Fibroblast of lung (primary cell): ENCODE measurements around the gene CYP19A1. TPM values are rescaled to one million over a fixed set of nuclear protein-coding genes. Genes with fewer than 3 reads are reported as not detected.

Experiments
- DNase-seq, 2 donors: peaks; one replicate each; pipeline versions ENCODE4 v3.0.0 to v3.0.0-alpha.2; 2010; ENCODE audit warnings: low read depth in 2 of 2
- H2AFZ ChIP-seq: 2 replicates; pipeline ENCODE4 v1.5.1; 2012; ENCODE audit warnings: low read length, control low read depth, inconsistent platforms
- H3K27ac ChIP-seq: 2 replicates; pipeline ENCODE4 v1.5.1; 2011; ENCODE audit warnings: low read length, control low read depth; ENCODE audit not compliant: insufficient read depth
- H3K27me3 ChIP-seq: 2 replicates; pipeline ENCODE4 v1.5.1; 2011; ENCODE audit warnings: mild to moderate bottlenecking, low read length; ENCODE audit not compliant: control insufficient read depth, insufficient read depth
- H3K36me3 ChIP-seq: 2 replicates; pipeline ENCODE4 v1.5.1; 2011; ENCODE audit warnings: low read length; ENCODE audit not compliant: control insufficient read depth, insufficient read depth
- H3K4me1 ChIP-seq: 2 replicates; pipeline ENCODE4 v1.5.1; 2011; ENCODE audit warnings: low read length; ENCODE audit not compliant: control insufficient read depth, insufficient read depth; ENCODE audit errors: extremely low read depth
- H3K4me2 ChIP-seq: 2 replicates; pipeline ENCODE4 v1.5.1; 2011; ENCODE audit warnings: low read length, control low read depth; ENCODE audit not compliant: insufficient read depth; ENCODE audit errors: extremely low read depth
- H3K4me3 ChIP-seq, 4 experiments: fragments of 200-600 bp in 1 of 4; sonication (generic) in 1 of 4; replicated peaks in 1 of 4; 2 replicates each; pipeline ENCODE4 v1.5.1; 2011 to 2016; ENCODE audit warnings: low read length in 4 of 4, low read depth in 3 of 4, mild to moderate bottlenecking in 3 of 4, control low read depth in 2 of 4, inconsistent platforms in 1 of 4, mixed read lengths in 1 of 4; ENCODE audit not compliant: insufficient read depth in 1 of 4; ENCODE audit errors: control extremely low read depth in 1 of 4
- H3K79me2 ChIP-seq: 2 replicates; pipeline ENCODE4 v1.5.1; 2012; ENCODE audit warnings: mild to moderate bottlenecking, low read length, inconsistent platforms; ENCODE audit not compliant: control insufficient read depth, insufficient read depth
- H3K9ac ChIP-seq: 2 replicates; pipeline ENCODE4 v1.5.1; 2011; ENCODE audit warnings: mild to moderate bottlenecking, low read length, control low read depth; ENCODE audit not compliant: insufficient read depth
- H3K9me3 ChIP-seq: 2 replicates; pipeline ENCODE4 v1.5.1; 2012; ENCODE audit warnings: low read depth, low read length; ENCODE audit not compliant: control insufficient read depth, insufficient read depth
- H4K20me1 ChIP-seq: 2 replicates; pipeline ENCODE4 v1.5.1; 2011; ENCODE audit warnings: low read length; ENCODE audit not compliant: control insufficient read depth, insufficient read depth; ENCODE audit errors: extremely low read depth
- CTCF ChIP-seq, 2 donors: IDR thresholded peaks in 1 of 2; conservative IDR thresholded peaks in 1 of 2; 1 replicate in 1 of 2; 2 replicates in 1 of 2; pipeline ENCODE4 v1.5.1; 2011 to 2012; ENCODE audit warnings: low read length in 2 of 2, control low read depth in 1 of 2, inconsistent platforms in 1 of 2, low read depth in 1 of 2, mild to moderate bottlenecking in 1 of 2
- EZH2 ChIP-seq: IDR thresholded peaks from 2 replicates; pipeline ENCODE4 v1.5.1; 2012; ENCODE audit warnings: low read length, control low read depth, mild to moderate bottlenecking; ENCODE audit errors: missing control alignments
- polyA plus RNA-seq, 2 donors: library from polyadenylated mRNA; depleted of rRNA in 1 of 2; stranded (reverse) in 1 of 2; unstranded in 1 of 2; fragments of >200 nt; gene quantifications; 2 replicates each; pipeline ENCODE4 v1.2.1, GENCODE V29; 2011 to 2012; ENCODE audit warnings: missing spikeins in 1 of 2
- total RNA-seq: library from RNA; depleted of rRNA; stranded (reverse); fragments of >200 nt; gene quantifications from 2 replicates; pipeline ENCODE4 v1.2.1, GENCODE V29; 2014

Gene CYP19A1
- total and polyA plus RNA-seq, 2 donors (not counting 1 experiment from before 2014, with no cell fraction given) = 0.16 to 2.3 TPM

- no peak overlapping the region for H3K4me2 ChIP-seq
Observed at GRCh38 chr15:51269496-51269895, 68.9 kb downstream of the CYP19A1 start.

DNA sequence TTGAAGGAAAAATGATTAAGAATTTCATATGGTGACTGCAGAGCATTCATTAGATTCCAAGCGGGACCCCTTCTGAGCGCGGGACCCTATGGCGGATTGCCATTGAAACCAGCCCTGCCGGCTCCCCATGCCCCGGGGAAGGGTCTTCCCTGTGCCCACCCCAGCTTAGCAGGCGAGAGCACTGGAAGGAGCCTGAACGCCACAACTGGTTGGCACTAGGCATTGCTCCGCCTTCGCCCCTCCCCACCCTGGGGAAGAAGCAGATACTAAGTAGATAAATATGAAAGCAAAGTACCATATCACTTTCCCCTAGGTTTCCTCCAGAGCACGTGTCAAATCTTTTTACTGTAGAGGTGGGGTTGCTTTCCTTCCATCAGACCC, 70.7 kb downstream of the CYP19A1 start:
- no peaks in the 10 kb centered on the region for H3K4me1 ChIP-seq
- no peak overlapping the region for H3K9ac ChIP-seq
- no peaks in the 10 kb centered on the region for H3K9me3 ChIP-seq
- peak overlapping the region; percentile 44 to 58 (median 50) for H3K4me3 ChIP-seq
- no peak overlapping the region for H2AFZ ChIP-seq
- H3K36me3 ChIP-seq = no peaks in the 10 kb centered on the region
- TF ChIP-seq CTCF (conservative IDR thresholded peaks at IDR 0.05 in 1 of 2, IDR thresholded peaks at IDR 0.05 in 1 of 2; ENCODE audit: low read depth in 1 of 2, low read length in 2 of 2) (no peak), EZH2 (no peak)
- H3K27ac ChIP-seq = no peak overlapping the region
- H3K27me3 ChIP-seq = peaks cover 31% of the 10 kb centered on the region
- H3K4me2 ChIP-seq = peak overlapping the region; percentile 96
- H3K79me2 ChIP-seq = no peaks in the 10 kb centered on the region
- DNase-seq = no peak
- H4K20me1 ChIP-seq = peaks cover 1% of the 10 kb centered on the region

More at GRCh38 chr15:51269496-51269895, 68.9 kb downstream of the CYP19A1 start:
- H3K36me3 ChIP-seq = no peaks in the 10 kb centered on the region
- TF ChIP-seq CTCF (conservative IDR thresholded peaks at IDR 0.05 in 1 of 2, IDR thresholded peaks at IDR 0.05 in 1 of 2; ENCODE audit: low read depth in 1 of 2, low read length in 2 of 2) = no peak
- no peak for TF ChIP-seq EZH2
- H2AFZ ChIP-seq = no peak overlapping the region
- H4K20me1 ChIP-seq = peaks cover 1% of the 10 kb centered on the region
- H3K79me2 ChIP-seq = no peaks in the 10 kb centered on the region
- no peak overlapping the region for H3K27ac ChIP-seq
- H3K4me3 ChIP-seq = no peak overlapping the region
- peaks cover 24% of the 10 kb centered on the region for H3K27me3 ChIP-seq
- no peak overlapping the region for H3K9ac ChIP-seq
- no peaks in the 10 kb centered on the region for H3K4me1 ChIP-seq
- no peak for DNase-seq
- no peaks in the 10 kb centered on the region for H3K9me3 ChIP-seq

DNA sequence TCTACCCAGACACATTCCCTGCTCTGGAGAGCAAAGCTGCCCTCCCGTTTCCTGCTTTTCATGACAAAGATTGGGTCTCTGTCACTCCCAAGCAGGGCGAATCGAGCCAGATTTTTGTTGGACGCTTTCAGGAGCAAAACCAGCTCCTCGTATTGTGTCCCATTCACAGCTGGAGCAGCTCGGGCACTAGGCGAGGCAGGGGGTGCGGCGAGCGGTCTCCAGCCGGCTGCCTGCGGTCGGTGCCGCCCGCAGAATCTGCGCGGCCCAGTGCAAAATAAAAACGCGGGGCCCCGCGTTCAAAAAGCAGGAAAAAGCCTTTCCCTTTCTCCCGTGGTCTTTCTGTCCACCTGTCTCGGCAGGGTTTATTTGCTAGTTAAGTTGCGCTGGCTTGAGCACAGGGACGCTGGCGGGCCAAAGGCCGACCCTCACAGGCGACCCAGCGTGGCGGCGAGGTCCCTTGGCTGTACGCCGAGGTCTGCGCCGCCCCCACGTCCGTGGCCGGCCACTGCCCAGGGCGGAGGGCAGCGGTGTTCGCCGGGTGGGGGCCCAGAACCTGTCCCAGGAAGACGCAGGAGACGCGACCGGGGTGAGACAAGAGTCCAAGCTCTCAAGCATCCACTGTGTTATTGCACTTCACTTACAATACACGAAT, 71.2 kb downstream of the CYP19A1 start:
- Histone ChIP-seq H4K20me1 (peaks cover 1% of the 10 kb centered on the region), H3K36me3 (no peaks in the 10 kb centered on the region), H3K9me3 (no peaks in the 10 kb centered on the region), H3K9ac (peak overlapping the region; percentile 20), H3K27me3 (peaks cover 28% of the 10 kb centered on the region), H3K4me2 (peak overlapping the region; percentile 96), H3K79me2 (no peaks in the 10 kb centered on the region), H3K27ac (no peak overlapping the region), H3K4me1 (no peaks in the 10 kb centered on the region), H3K4me3 (peak overlapping the region; percentile 44 to 58 (median 50)), H2AFZ (peak overlapping the region; percentile 48)
- DNase-seq = peak in 1 of 2 donors; percentile 32
- TF ChIP-seq CTCF (conservative IDR thresholded peaks at IDR 0.05 in 1 of 2, IDR thresholded peaks at IDR 0.05 in 1 of 2; ENCODE audit: low read depth in 1 of 2, low read length in 2 of 2) (no peak), EZH2 (peak; percentile 14)
